GM21619 (cell line): ENCODE results near the gene ANKRD27.
"Not testable (repeated sequence)": the region's sequence is repeated elsewhere in the genome, so short reads cannot be mapped to it uniquely, and the experiment has no call there.

Experiments
- ATAC-seq: cut with Tn5 transposase; IDR thresholded peaks from one replicate; pipeline ENCODE4 v1.9.1; 2021; ENCODE audit not compliant: unreplicated experiment

ANKRD27 gene

GRCh38 chr19:32607479-32607878, 67.5 kb downstream of the ANKRD27 start:
- ATAC-seq, result no peak

GRCh38 chr19:32606289-32606688, 68.7 kb downstream of the ANKRD27 start:
- no peak for ATAC-seq

GRCh38 chr19:32605544-32605943, 69.4 kb downstream of the ANKRD27 start:
- no peak for ATAC-seq

GRCh38 chr19:32603961-32604360, 71.0 kb downstream of the ANKRD27 start:
- ATAC-seq, result no peak

- ATAC-seq, result peak; percentile 57
Measured at GRCh38 chr19:32599736-32600157, 75.2 kb downstream of the ANKRD27 start.

GRCh38 chr19:32599258-32599657, 75.7 kb downstream of the ANKRD27 start:
- ATAC-seq, result no peak

GRCh38 chr19:32598022-32598421, 77.0 kb downstream of the ANKRD27 start:
- ATAC-seq, result no peak

GRCh38 chr19:32595491-32595890, 79.5 kb downstream of the ANKRD27 start:
- no peak for ATAC-seq

GRCh38 chr19:32594021-32594420, 81.0 kb downstream of the ANKRD27 start:
- no peak for ATAC-seq

- ATAC-seq, result not testable (repeated sequence)
Measured at GRCh38 chr19:32587747-32588504, 87.1 kb downstream of the ANKRD27 start.

GRCh38 chr19:32581705-32582179, 93.2 kb downstream of the ANKRD27 start:
- no peak for ATAC-seq

- ATAC-seq, result peak; percentile 83
Measured at GRCh38 chr19:32580901-32581704, 93.9 kb downstream of the ANKRD27 start, which contains the start of gene PDCD5. Gene PDCD5, plus strand, starts transcription at chr19:32581190. Its CDS starts 72 bp downstream, at chr19:32581262.

- peak; percentile 15 for ATAC-seq
Measured at GRCh38 chr19:32580353-32580900, 94.6 kb downstream of the ANKRD27 start.

- ATAC-seq, result no peak
Measured at GRCh38 chr19:32576790-32577189, 98.2 kb downstream of the ANKRD27 start.

GRCh38 chr19:32573492-32573794, 101.5 kb downstream of the ANKRD27 start:
- no peak for ATAC-seq

- ATAC-seq, result not testable (repeated sequence)
Measured at GRCh38 chr19:32572700-32573491, 102.1 kb downstream of the ANKRD27 start.

- not testable (repeated sequence) for ATAC-seq
Measured at GRCh38 chr19:32571471-32572075, 103.4 kb downstream of the ANKRD27 start.

- peak; percentile 56 for ATAC-seq
Measured at GRCh38 chr19:32570081-32570785, 104.7 kb downstream of the ANKRD27 start.

- no peak for ATAC-seq
Measured at GRCh38 chr19:32567486-32567885, 107.5 kb downstream of the ANKRD27 start.
